ENCODE measurements around the gene ATP6V0B. TPM values are rescaled to one million over a fixed set of nuclear protein-coding genes. Genes with fewer than 3 reads are reported as not detected.

The ATP6V0B gene
- total RNA-seq, 4 donors from 2014 or later = 29.2 to 203 (median 97.9) TPM

GRCh38 chr1:43942411-43942810, 32.3 kb upstream of the ATP6V0B start:
- in situ Hi-C loops (cut with MboI; ENCODE audit: low pct_ligation_motif_present in 1 of 4, low pct_unique_long_range_greater_than_20kb in 1 of 4, low sequenced_read_pairs in 3 of 4) = loop anchor here in 1 of 4 donors (25.0 kb wide), 1 partner anchor 405 kb away; the partner anchor contains the start of gene PTPRF
- no peaks in the 10 kb centered on the region for H3K36me3 ChIP-seq
- peaks cover 2 to 25% (median 10%) of the 10 kb centered on the region in 4 donors for H3K4me1 ChIP-seq
- intact Hi-C loops (cut with DNase I; ENCODE audit: low total_unique reads) = no loop called here
- no peak overlapping the region for H3K27ac ChIP-seq
- no peaks in the 10 kb centered on the region for H3K27me3 ChIP-seq
- no peaks in the 10 kb centered on the region for H3K9me3 ChIP-seq
- TF ChIP-seq POLR2A (IDR thresholded peaks at IDR 0.05) (no peak), POLR2AphosphoS5 (IDR thresholded peaks at IDR 0.05) (no peak), CTCF (IDR thresholded peaks at IDR 0.05) (no peak), EP300 (IDR thresholded peaks at IDR 0.05; ENCODE audit: low read depth) (no peak)
- no peak for DNase-seq
- no peak overlapping the region for H3K4me3 ChIP-seq
- 92% methylated on average over 3 of the region's 3 CpGs; no CpG with 5 or more reads in 1 of the 2 donors for WGBS, 2 donors (ENCODE audit: low coverage in 1 of 2)

GRCh38 chr1:43944860-43945259, 29.9 kb upstream of the ATP6V0B start:
- WGBS, 2 donors (ENCODE audit: low coverage in 1 of 2) = 83 to 86% methylated on average over 1 of the region's 1 CpG
- Histone ChIP-seq H3K27me3 (no peaks in the 10 kb centered on the region), H3K36me3 (no peaks in the 10 kb centered on the region), H3K4me3 (no peak overlapping the region), H3K4me1 (peaks cover 14 to 43% (median 23%) of the 10 kb centered on the region in 4 donors), H3K9me3 (no peaks in the 10 kb centered on the region), H3K27ac (no peak overlapping the region)
- no peak for TF ChIP-seq EP300 (IDR thresholded peaks at IDR 0.05; ENCODE audit: low read depth)
- TF ChIP-seq POLR2AphosphoS5 (IDR thresholded peaks at IDR 0.05) = no peak
- TF ChIP-seq POLR2A (IDR thresholded peaks at IDR 0.05) = no peak
- no peak for TF ChIP-seq CTCF (IDR thresholded peaks at IDR 0.05)
- in situ Hi-C loops (cut with MboI; ENCODE audit: low pct_ligation_motif_present in 1 of 4, low pct_unique_long_range_greater_than_20kb in 1 of 4, low sequenced_read_pairs in 3 of 4) = loop anchor here in 1 of 4 donors (25.0 kb wide), 1 partner anchor 408 kb away; the partner anchor contains the start of gene PTPRF
- intact Hi-C loops (cut with DNase I; ENCODE audit: low total_unique reads) = no loop called here
- no peak for DNase-seq

GRCh38 chr1:43945674-43946235, 29.0 kb upstream of the ATP6V0B start:
- peak overlapping the region; percentile 70 to 83 (median 74) for H3K4me3 ChIP-seq
- in situ Hi-C loops (cut with MboI; ENCODE audit: low pct_ligation_motif_present in 1 of 4, low pct_unique_long_range_greater_than_20kb in 1 of 4, low sequenced_read_pairs in 3 of 4) (loop anchor here in 1 of 4 donors (25.0 kb wide), 1 partner anchor 408 kb away; the partner anchor contains the start of gene PTPRF), intact Hi-C loops (cut with DNase I; ENCODE audit: low total_unique reads) (no loop called here)
- H3K9me3 ChIP-seq = no peaks in the 10 kb centered on the region
- peak overlapping the region; percentile 88 to 93 (median 90) for H3K27ac ChIP-seq
- no peak for DNase-seq
- peaks cover 14 to 43% (median 23%) of the 10 kb centered on the region in 4 donors for H3K4me1 ChIP-seq
- H3K36me3 ChIP-seq = no peaks in the 10 kb centered on the region
- TF ChIP-seq POLR2AphosphoS5 (IDR thresholded peaks at IDR 0.05) (no peak), POLR2A (IDR thresholded peaks at IDR 0.05) (no peak), CTCF (IDR thresholded peaks at IDR 0.05) (no peak), EP300 (IDR thresholded peaks at IDR 0.05; ENCODE audit: low read depth) (no peak)
- no peaks in the 10 kb centered on the region for H3K27me3 ChIP-seq
- 0 to 4% methylated on average over 3 of the region's 3 CpGs for WGBS, 2 donors (ENCODE audit: low coverage in 1 of 2)

GRCh38 chr1:43946236-43947060, 28.3 kb upstream of the ATP6V0B start, which contains the start of gene IPO13:
Gene IPO13, plus strand, starts transcription at chr1:43946950. Its CDS starts 651 bp downstream, at chr1:43947601.
- in situ Hi-C loops (cut with MboI; ENCODE audit: low pct_ligation_motif_present in 1 of 4, low pct_unique_long_range_greater_than_20kb in 1 of 4, low sequenced_read_pairs in 3 of 4) (loop anchor here in 1 of 4 donors (25.0 kb wide), 1 partner anchor 409 kb away; the partner anchor contains the start of gene PTPRF), intact Hi-C loops (cut with DNase I; ENCODE audit: low total_unique reads) (no loop called here)
- Histone ChIP-seq H3K36me3 (no peaks in the 10 kb centered on the region), H3K4me3 (peak within 1 kb of the TSS; percentile 70 to 83 (median 74)), H3K27ac (peak within 1 kb of the TSS; percentile 88 to 93 (median 90)), H3K27me3 (no peaks in the 10 kb centered on the region), H3K4me1 (peaks cover 14 to 43% (median 23%) of the 10 kb centered on the region in 4 donors), H3K9me3 (no peaks in the 10 kb centered on the region)
- TF ChIP-seq POLR2A (IDR thresholded peaks at IDR 0.05) (peak; percentile 77), POLR2AphosphoS5 (IDR thresholded peaks at IDR 0.05) (peak; percentile 75 to 85 (median 78)), EP300 (IDR thresholded peaks at IDR 0.05; ENCODE audit: low read depth) (no peak), CTCF (IDR thresholded peaks at IDR 0.05) (peak; percentile 64 to 95 (median 78))
- 0 to 2% methylated on average over 2 to 54 of the region's 74 CpGs for WGBS, 2 donors (ENCODE audit: low coverage in 1 of 2)
- peak; percentile 97 for DNase-seq
